C4-2B (cell line): ENCODE results near the gene SLC28A1.

Source experiments
- ZFX ChIP-seq: fragments of 450-650 bp; IDR thresholded peaks from 2 replicates; pipeline ENCODE4 v1.6.1; 2017
- TF ChIP-seq, protein P1 (sequence below): fragments of 450-650 bp; conservative IDR thresholded peaks from 2 replicates; pipeline ENCODE4 v1.5.1; 2017; ENCODE audit warnings: mild to moderate bottlenecking

DNA sequence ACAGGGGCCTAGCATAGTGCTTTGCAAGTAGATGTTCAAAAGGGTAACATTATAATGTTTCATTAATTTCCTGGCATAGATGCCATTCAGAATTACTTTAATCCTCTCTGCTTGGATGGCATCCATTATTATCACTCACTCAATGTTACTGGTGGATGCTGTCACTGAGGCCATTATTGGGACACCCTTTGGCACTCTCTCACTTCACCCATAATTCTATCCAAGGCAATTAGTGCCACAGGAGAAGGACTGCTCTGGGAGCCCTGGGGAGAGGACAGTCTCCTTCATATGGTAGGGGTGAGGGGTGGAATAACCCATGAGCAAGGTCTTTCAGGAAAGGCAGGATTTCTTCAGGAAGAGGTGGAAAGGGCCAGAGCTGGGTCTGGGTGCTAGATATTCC, 28.7 kb upstream of the SLC28A1 start:
- TF ChIP-seq, protein P1, sequence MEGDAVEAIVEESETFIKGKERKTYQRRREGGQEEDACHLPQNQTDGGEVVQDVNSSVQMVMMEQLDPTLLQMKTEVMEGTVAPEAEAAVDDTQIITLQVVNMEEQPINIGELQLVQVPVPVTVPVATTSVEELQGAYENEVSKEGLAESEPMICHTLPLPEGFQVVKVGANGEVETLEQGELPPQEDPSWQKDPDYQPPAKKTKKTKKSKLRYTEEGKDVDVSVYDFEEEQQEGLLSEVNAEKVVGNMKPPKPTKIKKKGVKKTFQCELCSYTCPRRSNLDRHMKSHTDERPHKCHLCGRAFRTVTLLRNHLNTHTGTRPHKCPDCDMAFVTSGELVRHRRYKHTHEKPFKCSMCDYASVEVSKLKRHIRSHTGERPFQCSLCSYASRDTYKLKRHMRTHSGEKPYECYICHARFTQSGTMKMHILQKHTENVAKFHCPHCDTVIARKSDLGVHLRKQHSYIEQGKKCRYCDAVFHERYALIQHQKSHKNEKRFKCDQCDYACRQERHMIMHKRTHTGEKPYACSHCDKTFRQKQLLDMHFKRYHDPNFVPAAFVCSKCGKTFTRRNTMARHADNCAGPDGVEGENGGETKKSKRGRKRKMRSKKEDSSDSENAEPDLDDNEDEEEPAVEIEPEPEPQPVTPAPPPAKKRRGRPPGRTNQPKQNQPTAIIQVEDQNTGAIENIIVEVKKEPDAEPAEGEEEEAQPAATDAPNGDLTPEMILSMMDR, result no peak
- no peak for TF ChIP-seq ZFX
